Stimulated activated CD8-positive, alpha-beta memory T cell treated with anti-CD3 and anti-CD28 coated beads, Interleukin-12 subunit alpha, Interleukin-12 subunit beta, amount 100 ng/mL, for 24 hours (primary cell): ENCODE results near the gene SMAD9.

Experiments
- DNase-seq: peaks from one replicate; pipeline ENCODE4 v3.0.0-alpha.2; 2020; ENCODE audit errors: extremely low read depth

The SMAD9 gene

GRCh38 chr13:36919833-36920615 lies at the start of gene SMAD9:
SMAD9 (minus strand) TSS chr13:36920238; CDS start chr13:36879689, 40,549 bp downstream.
- no peak for DNase-seq

GRCh38 chr13:36966404-36966803 lies 46.4 kb upstream of the SMAD9 start:
- no peak for DNase-seq

- DNase-seq: no peak
Measured at GRCh38 chr13:36965767-36966166, 45.7 kb upstream of the SMAD9 start.

DNA sequence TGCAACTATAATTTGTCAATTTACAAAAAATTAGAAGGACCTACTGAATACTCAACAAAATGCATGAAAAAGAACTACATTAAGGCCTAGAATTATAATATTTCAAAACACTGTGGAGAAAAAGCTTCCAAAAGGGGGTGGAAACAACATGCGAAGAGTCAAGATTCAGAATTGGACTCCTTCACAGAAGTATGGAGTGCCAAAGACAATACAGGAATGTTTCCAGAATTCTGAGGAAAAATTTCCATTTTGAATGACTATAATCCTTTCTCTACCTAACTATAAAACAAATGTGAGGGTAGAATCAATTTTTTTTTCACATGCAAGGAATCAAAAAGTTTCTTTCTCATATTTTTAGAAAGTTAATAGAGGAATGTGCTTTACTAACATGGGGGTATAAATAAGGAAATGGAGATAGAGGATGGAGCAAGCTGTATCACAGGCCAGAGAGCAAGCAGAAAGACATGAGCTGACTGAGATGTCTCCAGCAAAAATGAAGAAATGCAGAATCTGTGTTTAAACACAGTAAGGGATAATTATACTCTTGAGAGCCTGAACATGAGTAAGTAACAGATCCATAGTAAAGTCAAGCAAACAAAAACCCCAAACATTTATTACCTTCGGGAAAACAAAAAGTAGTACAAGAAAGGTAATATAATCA lies 39.5 kb upstream of the SMAD9 start:
- DNase-seq: no peak

GRCh38 chr13:36954542-36954941 lies 34.5 kb upstream of the SMAD9 start:
- DNase-seq: no peak

DNA sequence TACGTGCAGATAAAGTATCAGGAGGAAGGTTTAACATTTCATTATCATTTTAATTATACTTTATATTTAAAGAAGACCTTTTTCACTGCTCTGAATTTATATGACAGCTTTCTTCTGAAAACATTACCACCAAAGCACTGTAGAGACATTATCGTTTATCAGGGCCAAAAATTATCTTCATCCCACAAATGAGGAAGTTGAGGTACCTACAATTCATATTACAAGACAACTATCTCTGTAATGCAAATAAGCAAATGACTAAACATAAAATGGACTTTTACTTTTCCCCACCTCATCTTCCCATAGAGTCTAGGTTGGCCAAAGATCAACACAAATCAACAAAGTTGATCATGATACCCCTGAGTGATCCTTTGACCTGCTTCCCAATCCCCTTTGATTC lies 30.9 kb upstream of the SMAD9 start:
- no peak for DNase-seq

GRCh38 chr13:36950330-36950729 lies 30.3 kb upstream of the SMAD9 start:
- DNase-seq: no peak

- no peak for DNase-seq
Measured at GRCh38 chr13:36945078-36945477, 25.0 kb upstream of the SMAD9 start.

DNA sequence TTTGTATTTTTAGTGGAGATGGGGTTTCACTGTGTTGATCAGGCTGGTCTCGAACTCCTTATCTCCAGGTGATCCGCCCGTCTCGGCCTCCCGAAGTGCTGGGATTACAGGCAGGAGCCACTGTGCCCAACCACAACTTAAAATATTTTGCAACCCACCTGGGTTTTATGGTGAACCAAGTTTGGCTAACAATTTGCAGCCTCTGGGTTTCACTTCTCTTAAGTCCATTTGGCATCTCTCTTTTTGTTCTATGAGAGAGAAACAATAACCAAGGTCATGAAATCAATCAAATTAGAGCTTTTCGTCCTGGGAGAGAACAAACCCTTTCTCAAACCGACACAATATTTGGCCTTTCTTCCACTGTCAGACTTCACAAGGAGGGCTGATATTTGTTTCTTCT lies 5.6 kb upstream of the SMAD9 start:
- DNase-seq: no peak

GRCh38 chr13:36924001-36924400 lies 4.0 kb upstream of the SMAD9 start:
- no peak for DNase-seq

DNA sequence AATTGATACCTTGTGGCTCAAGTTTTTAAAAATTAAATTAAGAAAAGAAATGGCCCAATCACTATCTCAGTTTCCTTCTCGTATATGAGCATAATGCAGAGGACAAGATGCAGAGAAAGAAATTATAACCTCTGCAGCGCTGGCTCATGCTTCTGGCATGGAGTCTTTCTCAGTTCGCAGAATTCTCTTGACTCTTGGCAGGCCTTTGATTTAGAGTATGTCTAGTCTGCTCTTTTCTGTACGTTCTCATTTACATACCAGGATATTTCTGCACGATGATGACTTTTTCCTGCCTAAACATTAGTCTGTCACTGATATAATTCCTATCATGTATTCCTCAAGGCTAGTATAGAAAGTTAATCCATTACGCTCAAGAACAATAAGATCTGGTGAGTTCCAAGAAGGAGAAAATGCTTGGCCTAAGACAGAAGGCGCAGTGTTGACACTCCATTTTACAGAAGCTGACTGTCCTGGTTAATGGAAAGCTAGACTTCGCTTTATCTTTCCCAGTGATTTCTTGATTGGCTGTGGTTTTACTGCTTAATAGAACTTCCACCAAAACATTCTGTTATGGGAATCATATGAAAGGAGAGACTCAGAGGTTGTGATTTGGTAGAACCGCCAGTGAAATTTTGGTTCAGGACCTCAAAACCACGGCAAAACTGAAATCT lies 1.7 kb upstream of the SMAD9 start:
- DNase-seq: no peak

DNA sequence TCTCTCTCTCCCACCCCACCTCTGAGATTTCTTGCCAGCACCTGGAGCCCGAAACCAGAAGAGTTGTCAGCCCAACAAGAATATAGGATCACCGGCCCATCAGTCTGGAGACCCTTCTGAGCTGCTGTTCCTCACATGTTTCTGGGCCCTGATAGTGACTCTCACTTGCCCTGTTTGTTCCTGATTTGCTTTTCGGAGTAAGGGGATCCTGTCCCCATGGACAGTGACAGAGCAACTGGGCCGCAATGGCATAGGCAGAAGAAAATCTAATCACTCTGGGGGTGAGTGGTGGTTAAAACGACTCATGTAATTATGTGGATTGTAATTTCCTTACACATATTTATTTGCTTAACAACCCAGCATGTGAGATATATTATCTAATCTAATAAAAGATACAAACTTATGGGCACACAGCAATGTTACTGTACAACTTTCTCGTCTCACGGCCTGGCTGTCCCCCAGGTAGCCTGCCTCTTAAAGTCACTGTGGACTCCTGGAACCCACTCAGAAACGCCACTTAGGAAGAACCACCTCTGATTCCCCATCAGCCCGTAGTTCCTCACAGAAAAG lies 663 bp upstream of the SMAD9 start:
- no peak for DNase-seq

- no peak for DNase-seq
Measured at GRCh38 chr13:36919171-36919832, 736 bp downstream of the SMAD9 start.

DNA sequence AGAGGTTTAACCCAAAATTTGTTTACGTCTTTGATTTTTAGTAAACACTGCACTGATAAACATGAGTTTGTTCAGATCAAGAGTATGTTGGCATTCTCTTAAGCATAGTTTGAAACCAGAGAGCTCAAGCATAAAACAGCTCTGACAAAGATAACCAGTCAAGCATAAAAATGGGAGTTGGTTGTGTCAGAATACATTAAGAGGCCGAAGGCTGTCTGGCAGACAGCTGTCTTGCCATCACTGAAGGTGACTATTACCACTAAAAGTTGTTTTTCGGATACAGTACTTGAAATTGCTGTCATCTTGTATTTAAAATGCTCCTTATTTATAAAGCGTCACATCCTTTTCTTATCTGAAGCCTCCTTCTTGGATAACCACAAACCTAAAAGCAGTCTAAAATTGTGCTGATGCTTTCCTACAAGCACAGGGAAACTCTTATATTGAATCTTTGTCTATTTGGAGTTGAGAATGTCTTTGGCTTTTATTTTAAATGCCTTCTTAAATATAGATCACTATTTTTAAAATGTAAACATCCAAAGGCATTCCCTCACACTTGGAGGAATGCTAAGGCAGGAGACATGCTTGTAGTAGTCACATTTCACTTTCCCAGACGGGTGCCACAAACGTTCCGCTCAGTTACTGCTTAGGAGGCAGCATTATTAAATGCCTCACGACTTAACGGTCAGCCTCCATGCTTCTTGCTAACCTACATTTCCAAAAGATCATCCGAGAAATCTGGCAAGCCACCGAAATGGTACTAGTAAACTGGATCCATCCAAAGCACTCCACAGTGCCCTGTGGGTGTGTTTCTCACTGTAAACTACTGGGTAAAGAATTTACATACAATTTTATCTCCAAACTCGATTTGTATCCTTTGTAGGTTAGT lies 1.5 kb downstream of the SMAD9 start:
- no peak for DNase-seq

- no peak for DNase-seq
Measured at GRCh38 chr13:36917311-36917710, 2.7 kb downstream of the SMAD9 start.

- DNase-seq: no peak
Measured at GRCh38 chr13:36915896-36916640, 4.0 kb downstream of the SMAD9 start.

- no peak for DNase-seq
Measured at GRCh38 chr13:36915106-36915505, 4.9 kb downstream of the SMAD9 start.

DNA sequence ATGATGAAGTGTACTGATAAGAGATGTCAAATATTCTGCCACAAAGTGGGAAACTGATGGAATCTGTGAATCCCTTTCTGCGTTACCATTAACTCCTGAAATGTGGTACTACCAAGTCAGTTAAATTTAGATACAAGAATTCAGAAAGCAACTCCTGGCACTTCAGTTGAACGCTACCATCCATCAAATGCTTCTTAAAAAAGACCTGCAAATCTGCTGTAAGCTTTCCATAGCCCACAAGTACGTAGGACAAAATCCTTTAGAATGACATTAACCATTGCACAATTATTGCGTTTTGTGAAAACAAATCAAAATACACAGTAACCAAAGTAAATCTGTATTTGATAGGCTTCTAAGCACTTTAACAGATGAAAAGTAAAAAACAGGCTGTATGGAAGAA lies 5.4 kb downstream of the SMAD9 start:
- no peak for DNase-seq

DNA sequence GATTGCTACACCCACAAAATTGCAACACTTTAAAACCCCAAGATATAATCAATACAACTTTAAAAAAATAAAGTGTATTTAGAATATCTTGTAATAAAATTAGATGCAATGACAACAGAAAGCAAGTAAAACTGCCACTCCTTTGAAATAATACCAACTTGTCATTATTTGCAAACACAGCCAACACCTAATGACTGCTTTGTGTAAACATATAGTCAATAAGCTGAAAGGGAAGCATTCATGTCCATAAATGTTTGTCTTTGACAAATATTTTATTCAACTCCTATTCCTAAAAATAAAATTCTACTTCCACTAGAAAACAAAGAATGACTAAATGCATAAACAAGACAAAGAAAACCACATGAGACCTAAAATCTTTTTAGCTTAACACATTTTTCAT lies 6.6 kb downstream of the SMAD9 start:
- no peak for DNase-seq

GRCh38 chr13:36912973-36913372 lies 7.1 kb downstream of the SMAD9 start:
- no peak for DNase-seq
